ENCODE data around the gene PLOD3.

PLOD3 gene

GRCh38 chr7:101186194-101186593 lies 31.2 kb downstream of the PLOD3 start:
- no peak overlapping the region for H3K4me2 ChIP-seq (ENCODE audit: low read depth, low read length, poor library complexity, severe bottlenecking)
- H3K27ac ChIP-seq (ENCODE audit: low read depth, low read length) = no peak overlapping the region
- H3K9ac ChIP-seq (ENCODE audit: low read length) = no peak overlapping the region
- TF ChIP-seq EZH2phosphoT487 (conservative IDR thresholded peaks at IDR 0.05; ENCODE audit: low read length) = no peak
- TF ChIP-seq CTCF (IDR thresholded peaks at IDR 0.05; ENCODE audit: insufficient read depth, low read length, poor library complexity, severe bottlenecking) = no peak
- no peaks in the 10 kb centered on the region for H3K79me2 ChIP-seq (ENCODE audit: insufficient read depth, low read length)
- no peaks in the 10 kb centered on the region for H3F3A ChIP-seq (ENCODE audit: insufficient read depth)
- H4K20me1 ChIP-seq (ENCODE audit: low read depth, low read length) = no peaks in the 10 kb centered on the region
- H3K27me3 ChIP-seq (ENCODE audit: low read length) = no peaks in the 10 kb centered on the region
- H3K9me2 ChIP-seq (replicated peaks; ENCODE audit: insufficient read depth, low read length) = no peaks in the 10 kb centered on the region
- no peaks in the 10 kb centered on the region for H3K36me3 ChIP-seq (ENCODE audit: low read length)
- no peak overlapping the region for H2AFZ ChIP-seq (ENCODE audit: low read depth, low read length, severe bottlenecking)
- no peaks in the 10 kb centered on the region for H3K9me3 ChIP-seq (ENCODE audit: insufficient read depth, low read length)
- H3K4me3 ChIP-seq (ENCODE audit: insufficient read depth, low read length, poor library complexity, severe bottlenecking) = no peak overlapping the region

GRCh38 chr7:101185258-101185839 lies 32.0 kb downstream of the PLOD3 start:
- Histone ChIP-seq H3K27me3 (ENCODE audit: low read length) (no peaks in the 10 kb centered on the region), H3K9me2 (replicated peaks; ENCODE audit: insufficient read depth, low read length) (no peaks in the 10 kb centered on the region), H4K20me1 (ENCODE audit: low read depth, low read length) (no peaks in the 10 kb centered on the region), H3K79me2 (ENCODE audit: insufficient read depth, low read length) (no peaks in the 10 kb centered on the region), H3F3A (ENCODE audit: insufficient read depth) (no peaks in the 10 kb centered on the region), H3K4me3 (ENCODE audit: insufficient read depth, low read length, poor library complexity, severe bottlenecking) (no peak overlapping the region), H3K9ac (ENCODE audit: low read length) (no peak overlapping the region), H2AFZ (ENCODE audit: low read depth, low read length, severe bottlenecking) (no peak overlapping the region), H3K9me3 (ENCODE audit: insufficient read depth, low read length) (no peaks in the 10 kb centered on the region), H3K36me3 (ENCODE audit: low read length) (no peaks in the 10 kb centered on the region), H3K27ac (ENCODE audit: low read depth, low read length) (no peak overlapping the region), H3K4me2 (ENCODE audit: low read depth, low read length, poor library complexity, severe bottlenecking) (no peak overlapping the region)
- no peak for TF ChIP-seq EZH2phosphoT487 (conservative IDR thresholded peaks at IDR 0.05; ENCODE audit: low read length)
- TF ChIP-seq CTCF (IDR thresholded peaks at IDR 0.05; ENCODE audit: insufficient read depth, low read length, poor library complexity, severe bottlenecking) = no peak

- H3K9me2 ChIP-seq (replicated peaks; ENCODE audit: insufficient read depth, low read length) = no peaks in the 10 kb centered on the region
- no peak within 1 kb of the TSS for H3K4me2 ChIP-seq (ENCODE audit: low read depth, low read length, poor library complexity, severe bottlenecking)
- H3K79me2 ChIP-seq (ENCODE audit: insufficient read depth, low read length) = no peaks in the 10 kb centered on the region
- H4K20me1 ChIP-seq (ENCODE audit: low read depth, low read length) = no peaks in the 10 kb centered on the region
- no peaks in the 10 kb centered on the region for H3K36me3 ChIP-seq (ENCODE audit: low read length)
- H2AFZ ChIP-seq (ENCODE audit: low read depth, low read length, severe bottlenecking) = no peak within 1 kb of the TSS
- H3K9me3 ChIP-seq (ENCODE audit: insufficient read depth, low read length) = no peaks in the 10 kb centered on the region
- H3K9ac ChIP-seq (ENCODE audit: low read length) = no peak within 1 kb of the TSS
- no peaks in the 10 kb centered on the region for H3K27me3 ChIP-seq (ENCODE audit: low read length)
- no peaks in the 10 kb centered on the region for H3F3A ChIP-seq (ENCODE audit: insufficient read depth)
- TF ChIP-seq EZH2phosphoT487 (conservative IDR thresholded peaks at IDR 0.05; ENCODE audit: low read length) (no peak), CTCF (IDR thresholded peaks at IDR 0.05; ENCODE audit: insufficient read depth, low read length, poor library complexity, severe bottlenecking) (no peak)
- no peak within 1 kb of the TSS for H3K4me3 ChIP-seq (ENCODE audit: insufficient read depth, low read length, poor library complexity, severe bottlenecking)
- H3K27ac ChIP-seq (ENCODE audit: low read depth, low read length) = no peak within 1 kb of the TSS
Measured at GRCh38 chr7:101180130-101180755, 37.1 kb downstream of the PLOD3 start, which contains the start of gene NAT16. Gene NAT16 (minus strand): TSS chr7:101180293. CDS start chr7:101174807, 5,486 bp downstream.

All from SU-DHL-6 (cell line).